HEK293 (cell line): Measurements from ENCODE around the gene ACAP3.

ENCODE experiments used
- HIC1 ChIP-seq: fragments of 450-650 bp; formaldehyde crosslinking; IDR thresholded peaks from 2 replicates; pipeline ENCODE4 v1.5.1; 2016; ENCODE audit warnings: missing biosample characterization, missing genetic modification characterization
- IKZF3 ChIP-seq: fragments of 450-650 bp; IDR thresholded peaks from 2 replicates; pipeline ENCODE4 v1.5.0; 2018; ENCODE audit warnings: missing biosample characterization, mild to moderate bottlenecking, missing genetic modification characterization, moderate library complexity
- KLF17 ChIP-seq: fragments of 450-650 bp; formaldehyde crosslinking; IDR thresholded peaks from 2 replicates; pipeline ENCODE4 v1.5.1; 2016; ENCODE audit warnings: missing biosample characterization, missing genetic modification characterization
- KLF8 ChIP-seq: fragments of 450-650 bp; formaldehyde crosslinking; IDR thresholded peaks from 2 replicates; pipeline ENCODE4 v1.5.1; 2016; ENCODE audit warnings: missing biosample characterization, missing genetic modification characterization
- OSR2 ChIP-seq: fragments of 450-650 bp; formaldehyde crosslinking; IDR thresholded peaks from 2 replicates; pipeline ENCODE4 v1.5.1; 2016; ENCODE audit warnings: missing biosample characterization, missing genetic modification characterization
- PATZ1 ChIP-seq: fragments of 450-650 bp; formaldehyde crosslinking; IDR thresholded peaks from 2 replicates; pipeline ENCODE4 v1.5.1; 2016; ENCODE audit warnings: missing biosample characterization, missing genetic modification characterization
- SALL2 ChIP-seq: fragments of 450-650 bp; formaldehyde crosslinking; IDR thresholded peaks from 2 replicates; pipeline ENCODE4 v1.5.0; 2017; ENCODE audit warnings: missing biosample characterization, mild to moderate bottlenecking, missing genetic modification characterization, borderline replicate concordance
- SP3 ChIP-seq: fragments of 450-650 bp; formaldehyde crosslinking; IDR thresholded peaks from 2 replicates; pipeline ENCODE4 v1.5.1; 2016; ENCODE audit warnings: missing biosample characterization, missing genetic modification characterization
- TSHZ1 ChIP-seq: fragments of 450-650 bp; formaldehyde crosslinking; IDR thresholded peaks from 2 replicates; pipeline ENCODE4 v1.5.1; 2016; ENCODE audit warnings: missing biosample characterization, missing genetic modification characterization, borderline replicate concordance
- WT1 ChIP-seq: fragments of 450-650 bp; formaldehyde crosslinking; IDR thresholded peaks from 2 replicates; pipeline ENCODE4 v1.5.1; 2016; ENCODE audit warnings: missing biosample characterization, missing genetic modification characterization
- ZBTB10 ChIP-seq: fragments of 450-650 bp; formaldehyde crosslinking; IDR thresholded peaks from 2 replicates; pipeline ENCODE4 v1.5.1; 2016; ENCODE audit warnings: missing biosample characterization, missing genetic modification characterization
- ZBTB7A ChIP-seq: fragments of 450-650 bp; formaldehyde crosslinking; IDR thresholded peaks from 2 replicates; pipeline ENCODE4 v1.5.1; 2016; ENCODE audit warnings: low read depth, missing biosample characterization, missing genetic modification characterization
- ZBTB8A ChIP-seq: fragments of 450-650 bp; formaldehyde crosslinking; IDR thresholded peaks from 2 replicates; pipeline ENCODE4 v1.5.1; 2016; ENCODE audit warnings: missing biosample characterization, missing genetic modification characterization
- ZNF18 ChIP-seq: fragments of 450-650 bp; formaldehyde crosslinking; IDR thresholded peaks from 2 replicates; pipeline ENCODE4 v1.5.1; 2016; ENCODE audit warnings: missing biosample characterization, missing genetic modification characterization
- ZNF184 ChIP-seq: fragments of 450-650 bp; IDR thresholded peaks from 2 replicates; pipeline ENCODE4 v1.5.1; 2018; ENCODE audit warnings: missing biosample characterization, mild to moderate bottlenecking, missing genetic modification characterization
- ZNF362 ChIP-seq: fragments of 450-650 bp; formaldehyde crosslinking; IDR thresholded peaks from 2 replicates; pipeline ENCODE4 v1.5.1; 2016; ENCODE audit warnings: missing biosample characterization, missing genetic modification characterization
- ZNF623 ChIP-seq: fragments of 450-650 bp; formaldehyde crosslinking; IDR thresholded peaks from 2 replicates; pipeline ENCODE4 v1.5.1; 2016; ENCODE audit warnings: missing biosample characterization, missing genetic modification characterization
- ZNF629 ChIP-seq: fragments of 450-650 bp; formaldehyde crosslinking; IDR thresholded peaks from 2 replicates; pipeline ENCODE4 v1.5.1; 2017; ENCODE audit warnings: missing biosample characterization, missing genetic modification characterization
- ZNF664 ChIP-seq: fragments of 450-650 bp; formaldehyde crosslinking; IDR thresholded peaks from 2 replicates; pipeline ENCODE4 v1.5.1; 2016; ENCODE audit warnings: missing biosample characterization, missing genetic modification characterization
- ZNF747 ChIP-seq: fragments of 450-650 bp; formaldehyde crosslinking; IDR thresholded peaks from 2 replicates; pipeline ENCODE4 v1.5.1; 2016; ENCODE audit warnings: missing biosample characterization, missing genetic modification characterization
- ZSCAN23 ChIP-seq: fragments of 450-650 bp; formaldehyde crosslinking; IDR thresholded peaks from 2 replicates; pipeline ENCODE4 v1.5.1; 2016; ENCODE audit warnings: missing biosample characterization, missing genetic modification characterization
- ZSCAN30 ChIP-seq: fragments of 450-650 bp; IDR thresholded peaks from 2 replicates; pipeline ENCODE4 v1.5.1; 2018; ENCODE audit warnings: missing biosample characterization, mild to moderate bottlenecking, missing genetic modification characterization, moderate library complexity

ACAP3 gene

GRCh38 chr1:1291548-1292441, 15.9 kb downstream of the ACAP3 start (continued):
- TF ChIP-seq KLF17 (peak; percentile 65; the same call in 1 of the 2 replicates), ZNF623 (tag by site-specific recombination) (no peak), SALL2 (tag by site-specific recombination) (no peak), ZSCAN30 (tag by site-specific recombination) (peak; percentile 59; the same call in 1 of the 2 replicates), PATZ1 (peak; percentile 60), ZNF18 (no peak), ZNF184 (tag by site-specific recombination) (no peak), ZBTB10 (tag by site-specific recombination) (peak; percentile 16; the same call in 1 of the 2 replicates), ZBTB8A (tag by site-specific recombination) (peak; percentile 41; the same call in 1 of the 2 replicates), ZBTB7A (tag by site-specific recombination) (peak; percentile 60; the same call in 1 of the 2 replicates), KLF8 (tag by site-specific recombination) (peak; percentile 54; the same call in 1 of the 2 replicates), ZNF362 (tag by site-specific recombination) (no peak), HIC1 (tag by site-specific recombination) (peak; percentile 36; the same call in 1 of the 2 replicates), ZNF664 (tag by site-specific recombination) (no peak), ZNF747 (tag by site-specific recombination) (no peak), TSHZ1 (tag by site-specific recombination) (no peak), WT1 (tag by site-specific recombination) (no peak), IKZF3 (no peak), SP3 (tag by site-specific recombination) (no peak), OSR2 (tag by site-specific recombination) (no peak), ZNF629 (tag by site-specific recombination) (no peak), ZSCAN23 (tag by site-specific recombination) (no peak)
